Measurements from ENCODE around the gene SLC22A1.
"Not testable (repeated sequence)": the region's sequence is repeated elsewhere in the genome, so short reads cannot be mapped to it uniquely, and the experiment has no call there.

Gene SLC22A1

DNA sequence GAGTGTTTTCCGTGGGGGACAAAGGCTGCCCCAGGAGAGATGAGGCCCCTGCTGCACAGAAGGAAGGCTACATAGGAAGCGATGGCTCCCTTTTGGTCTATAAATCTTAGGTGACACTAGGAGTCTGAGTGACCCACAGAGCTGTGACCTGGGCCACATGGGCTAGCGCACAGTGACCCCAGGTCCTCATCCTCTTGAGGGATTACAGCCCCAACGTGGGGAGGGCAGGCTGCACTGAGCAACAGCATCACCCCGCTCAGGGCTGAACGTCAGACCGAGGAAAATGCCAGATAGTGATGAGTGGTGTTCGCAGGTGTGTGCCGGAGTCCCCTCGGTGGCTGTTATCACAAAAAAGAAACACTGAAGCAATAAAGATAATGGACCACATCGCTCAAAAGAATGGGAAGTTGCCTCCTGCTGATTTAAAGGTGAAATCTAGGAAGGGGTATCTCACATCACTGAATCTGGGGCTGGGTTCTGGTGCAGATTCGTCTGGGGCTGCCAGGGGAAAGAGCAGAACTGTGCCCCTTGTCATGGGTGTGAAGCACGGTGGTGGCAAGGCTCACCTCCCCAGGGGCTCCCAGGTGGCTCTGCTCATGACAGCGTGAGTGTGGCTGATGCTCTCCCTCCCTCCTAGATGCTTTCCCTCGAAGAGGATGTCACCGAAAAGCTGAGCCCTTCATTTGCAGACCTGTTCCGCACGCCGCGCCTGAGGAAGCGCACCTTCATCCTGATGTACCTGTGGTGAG is 14.5 kb downstream of the SLC22A1 start:
- Histone ChIP-seq H3K9ac (ENCODE audit: low read length) (no peak overlapping the region), H3K9me3 (ENCODE audit: control insufficient read depth, low read length) (no peaks in the 10 kb centered on the region)

GRCh38 chr6:160137130-160137988 is 15.7 kb downstream of the SLC22A1 start:
- H3K4me3 ChIP-seq (ENCODE audit: low read length), result no peak overlapping the region
- no peaks in the 10 kb centered on the region for H3K36me3 ChIP-seq (ENCODE audit: control insufficient read depth, insufficient read depth, low read length)

More for the DNA sequence above, 14.5 kb downstream of the SLC22A1 start:
- H3K4me3 ChIP-seq (ENCODE audit: low read length), result no peak overlapping the region
- H3K27me3 ChIP-seq (ENCODE audit: control insufficient read depth, insufficient read depth, low read length), result no peaks in the 10 kb centered on the region
- H3K36me3 ChIP-seq (ENCODE audit: control insufficient read depth, insufficient read depth, low read length), result no peaks in the 10 kb centered on the region
- peaks cover 12% of the 10 kb centered on the region for H3K4me1 ChIP-seq (ENCODE audit: control insufficient read depth, insufficient read depth, low read length)

GRCh38 chr6:160137989-160138835 is 16.6 kb downstream of the SLC22A1 start:
- Histone ChIP-seq H3K4me3 (ENCODE audit: low read length) (no peak overlapping the region), H3K36me3 (ENCODE audit: control insufficient read depth, insufficient read depth, low read length) (no peaks in the 10 kb centered on the region), H3K27me3 (ENCODE audit: control insufficient read depth, insufficient read depth, low read length) (no peaks in the 10 kb centered on the region), H3K4me1 (ENCODE audit: control insufficient read depth, insufficient read depth, low read length) (peaks cover 12% of the 10 kb centered on the region), H3K9ac (ENCODE audit: low read length) (no peak overlapping the region), H3K9me3 (ENCODE audit: control insufficient read depth, low read length) (no peaks in the 10 kb centered on the region)

More at GRCh38 chr6:160137130-160137988, 15.7 kb downstream of the SLC22A1 start:
- no peaks in the 10 kb centered on the region for H3K27me3 ChIP-seq (ENCODE audit: control insufficient read depth, insufficient read depth, low read length)
- H3K4me1 ChIP-seq (ENCODE audit: control insufficient read depth, insufficient read depth, low read length), result peaks cover 12% of the 10 kb centered on the region
- no peaks in the 10 kb centered on the region for H3K9me3 ChIP-seq (ENCODE audit: control insufficient read depth, low read length)
- H3K9ac ChIP-seq (ENCODE audit: low read length), result no peak overlapping the region

DNA sequence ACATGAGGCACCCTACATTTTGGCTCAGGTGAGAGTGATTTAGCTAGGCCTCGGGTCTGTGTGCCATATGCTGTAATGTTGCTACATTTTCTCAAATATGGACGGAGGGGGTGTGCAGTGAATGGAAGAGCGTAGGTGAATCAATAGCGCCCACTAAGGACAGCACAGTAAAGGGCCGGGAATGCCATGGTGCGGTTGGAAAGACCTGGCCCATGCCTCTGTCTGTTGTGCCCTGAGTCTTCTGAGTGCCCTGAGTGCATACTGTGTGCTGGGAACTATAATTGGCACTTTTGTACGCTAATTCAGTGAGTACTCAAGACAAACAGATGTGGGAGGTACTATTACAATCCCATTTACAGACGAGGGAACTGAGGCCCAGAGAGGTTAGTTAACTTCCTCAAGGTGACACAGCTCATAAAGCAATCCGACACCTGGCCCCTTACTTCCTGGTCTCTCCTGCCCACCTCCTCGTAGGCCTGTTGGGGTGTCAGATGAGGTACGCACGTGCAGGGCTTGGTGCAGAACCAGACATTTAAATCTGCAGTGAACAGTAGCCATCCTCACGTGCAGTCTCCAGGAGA is 17.3 kb downstream of the SLC22A1 start:
- Histone ChIP-seq H3K9me3 (ENCODE audit: control insufficient read depth, low read length) (no peaks in the 10 kb centered on the region), H3K4me1 (ENCODE audit: control insufficient read depth, insufficient read depth, low read length) (peaks cover 12% of the 10 kb centered on the region), H3K4me3 (ENCODE audit: low read length) (no peak overlapping the region), H3K27me3 (ENCODE audit: control insufficient read depth, insufficient read depth, low read length) (no peaks in the 10 kb centered on the region), H3K9ac (ENCODE audit: low read length) (no peak overlapping the region), H3K36me3 (ENCODE audit: control insufficient read depth, insufficient read depth, low read length) (no peaks in the 10 kb centered on the region)

- H3K4me3 ChIP-seq (ENCODE audit: low read length), result no peak overlapping the region
- H3K9ac ChIP-seq (ENCODE audit: low read length), result no peak overlapping the region
- H3K9me3 ChIP-seq (ENCODE audit: control insufficient read depth, low read length), result no peaks in the 10 kb centered on the region
- H3K4me1 ChIP-seq (ENCODE audit: control insufficient read depth, insufficient read depth, low read length), result peaks cover 12% of the 10 kb centered on the region
- no peaks in the 10 kb centered on the region for H3K36me3 ChIP-seq (ENCODE audit: control insufficient read depth, insufficient read depth, low read length)
- no peaks in the 10 kb centered on the region for H3K27me3 ChIP-seq (ENCODE audit: control insufficient read depth, insufficient read depth, low read length)
Measured at GRCh38 chr6:160139420-160139851, 17.8 kb downstream of the SLC22A1 start.

DNA sequence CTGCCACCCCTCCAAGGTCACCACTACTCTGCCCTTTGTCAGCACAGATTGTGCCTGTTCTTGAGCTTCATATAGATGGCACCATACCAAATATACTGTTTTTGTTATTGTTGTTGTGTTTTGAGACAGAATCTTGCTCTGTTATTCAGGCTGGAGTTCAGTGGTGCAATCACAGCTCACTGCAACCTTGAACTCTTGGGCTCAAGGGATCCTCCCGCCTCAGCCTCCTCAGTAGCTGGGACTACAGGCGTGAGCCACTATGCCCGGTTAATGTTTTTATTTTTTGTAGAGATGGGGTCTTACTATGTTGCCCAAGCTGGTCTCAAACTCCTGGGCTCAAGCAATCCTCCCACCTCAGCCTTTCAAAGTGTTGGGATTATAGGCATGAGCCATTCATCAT is 18.9 kb downstream of the SLC22A1 start:
- not testable (repeated sequence) for H3K9me3 ChIP-seq (ENCODE audit: control insufficient read depth, low read length); H3K9ac ChIP-seq (ENCODE audit: low read length); H3K4me3 ChIP-seq (ENCODE audit: low read length); H3K36me3 ChIP-seq (ENCODE audit: control insufficient read depth, insufficient read depth, low read length); H3K27me3 ChIP-seq (ENCODE audit: control insufficient read depth, insufficient read depth, low read length)
- H3K4me1 ChIP-seq (ENCODE audit: control insufficient read depth, insufficient read depth, low read length), result peaks cover 12% of the 10 kb centered on the region

DNA sequence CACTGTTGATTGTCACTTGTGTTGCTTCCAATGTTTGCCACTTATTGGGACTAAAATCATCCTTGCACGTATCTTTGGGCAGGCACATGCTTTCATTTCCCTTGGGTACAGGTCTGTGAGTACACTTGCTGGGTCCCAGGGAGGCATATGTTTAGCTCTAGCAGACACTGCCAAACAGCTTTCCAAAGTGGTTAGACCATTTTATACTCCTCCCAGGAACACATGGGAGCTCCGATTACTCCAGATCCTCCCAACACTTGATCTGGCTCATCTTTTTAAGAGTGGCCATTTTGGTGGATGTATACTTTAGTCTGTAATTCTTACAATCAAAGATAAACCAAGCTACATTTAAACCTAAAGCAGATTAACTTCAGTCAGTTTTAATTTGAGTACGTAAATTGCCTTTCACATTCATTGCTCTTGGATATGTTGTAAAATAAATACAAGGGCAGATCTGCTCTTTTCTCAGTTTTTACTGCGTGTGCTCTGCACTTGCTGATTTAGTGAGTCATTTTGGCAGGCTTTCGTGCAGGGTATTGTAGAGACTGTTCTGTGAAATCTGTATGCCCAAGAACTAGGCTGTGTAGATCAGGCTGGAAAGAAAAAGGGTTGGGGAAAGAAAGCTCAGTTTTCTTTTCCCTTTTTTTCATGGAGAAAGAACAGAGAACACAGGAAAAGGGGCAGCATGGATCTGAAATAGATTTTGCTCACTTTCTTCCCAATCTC is 19.5 kb downstream of the SLC22A1 start:
- H3K27me3 ChIP-seq (ENCODE audit: control insufficient read depth, insufficient read depth, low read length), result no peaks in the 10 kb centered on the region
- H3K9me3 ChIP-seq (ENCODE audit: control insufficient read depth, low read length), result no peaks in the 10 kb centered on the region
- peaks cover 12% of the 10 kb centered on the region for H3K4me1 ChIP-seq (ENCODE audit: control insufficient read depth, insufficient read depth, low read length)
- no peaks in the 10 kb centered on the region for H3K36me3 ChIP-seq (ENCODE audit: control insufficient read depth, insufficient read depth, low read length)
- H3K9ac ChIP-seq (ENCODE audit: low read length), result no peak overlapping the region
- H3K4me3 ChIP-seq (ENCODE audit: low read length), result no peak overlapping the region

- Histone ChIP-seq H3K9ac (ENCODE audit: low read length) (no peak overlapping the region), H3K36me3 (ENCODE audit: control insufficient read depth, insufficient read depth, low read length) (no peaks in the 10 kb centered on the region), H3K4me1 (ENCODE audit: control insufficient read depth, insufficient read depth, low read length) (peaks cover 9% of the 10 kb centered on the region), H3K27me3 (ENCODE audit: control insufficient read depth, insufficient read depth, low read length) (no peaks in the 10 kb centered on the region), H3K4me3 (ENCODE audit: low read length) (no peak overlapping the region), H3K9me3 (ENCODE audit: control insufficient read depth, low read length) (no peaks in the 10 kb centered on the region)
Measured at GRCh38 chr6:160142115-160142715, 20.6 kb downstream of the SLC22A1 start.

DNA sequence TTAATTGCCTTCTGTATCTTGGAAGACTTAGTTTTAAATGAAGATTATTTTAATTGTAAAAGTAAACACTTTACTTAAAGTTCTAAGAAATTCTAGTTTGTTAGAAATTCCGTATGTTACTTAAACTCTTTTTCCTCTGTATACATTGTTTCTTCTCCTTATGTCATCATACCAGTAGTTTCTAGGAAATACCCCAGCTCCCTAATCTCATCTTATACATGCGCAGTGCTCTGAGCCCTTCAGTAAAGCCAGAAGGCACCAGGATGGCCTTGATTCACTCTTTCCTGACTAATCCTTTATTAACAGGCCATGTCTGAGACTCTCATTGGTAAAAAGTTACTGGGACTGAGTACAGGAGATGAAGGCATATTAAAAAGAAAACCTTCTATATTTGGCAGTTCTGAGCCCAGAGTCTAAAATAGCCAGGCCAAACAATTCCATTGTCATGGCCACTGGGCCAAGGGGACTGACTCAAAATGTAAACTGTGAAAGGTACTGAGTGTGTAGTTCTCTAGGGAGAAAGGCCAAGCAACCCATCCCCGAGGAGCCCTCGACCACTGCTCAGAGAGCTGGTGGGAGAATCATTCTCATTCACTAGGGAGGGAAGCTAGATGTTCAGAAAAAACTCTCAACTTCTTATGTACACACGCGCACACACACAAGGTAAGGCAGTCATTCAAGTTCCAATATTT is 25.0 kb downstream of the SLC22A1 start:
- Histone ChIP-seq H3K4me1 (ENCODE audit: control insufficient read depth, insufficient read depth, low read length) (no peaks in the 10 kb centered on the region), H3K9ac (ENCODE audit: low read length) (no peak overlapping the region), H3K9me3 (ENCODE audit: control insufficient read depth, low read length) (no peaks in the 10 kb centered on the region), H3K4me3 (ENCODE audit: low read length) (no peak overlapping the region), H3K27me3 (ENCODE audit: control insufficient read depth, insufficient read depth, low read length) (no peaks in the 10 kb centered on the region), H3K36me3 (ENCODE audit: control insufficient read depth, insufficient read depth, low read length) (no peaks in the 10 kb centered on the region)

GRCh38 chr6:160147146-160147536 is 25.5 kb downstream of the SLC22A1 start:
- Histone ChIP-seq H3K4me1 (ENCODE audit: control insufficient read depth, insufficient read depth, low read length) (no peaks in the 10 kb centered on the region), H3K4me3 (ENCODE audit: low read length) (no peak overlapping the region), H3K27me3 (ENCODE audit: control insufficient read depth, insufficient read depth, low read length) (no peaks in the 10 kb centered on the region), H3K36me3 (ENCODE audit: control insufficient read depth, insufficient read depth, low read length) (no peaks in the 10 kb centered on the region), H3K9me3 (ENCODE audit: control insufficient read depth, low read length) (no peaks in the 10 kb centered on the region), H3K9ac (ENCODE audit: low read length) (no peak overlapping the region)
